Astrocyte (in vitro differentiated cells and primary cell): ENCODE data around the gene GPR62. TPM values are rescaled to one million over a fixed set of nuclear protein-coding genes. Genes with fewer than 3 reads are reported as not detected.

Source experiments
- DNase-seq: peaks from one replicate; pipeline ENCODE4 v3.0.0-alpha.2; 2010; ENCODE audit warnings: low read depth
- FAIRE-seq: peaks from 2 replicates; lab custom pipeline; 2011; peaks lifted over from hg19 to GRCh38; lab: Jason Lieb, UNC
- H2AFZ ChIP-seq: 2 replicates; pipeline ENCODE4 v1.6.0; 2012; ENCODE audit warnings: low read depth, low read length, inconsistent platforms
- H3K27ac ChIP-seq: 2 replicates; pipeline ENCODE4 v1.5.1; 2011; ENCODE audit warnings: low read depth, low read length, inconsistent platforms
- H3K27me3 ChIP-seq: 2 replicates; pipeline ENCODE4 v1.6.0; 2011; ENCODE audit warnings: low read length, inconsistent platforms; ENCODE audit not compliant: insufficient read depth
- H3K36me3 ChIP-seq: 2 replicates; pipeline ENCODE4 v1.5.1; 2011; ENCODE audit warnings: low read length, inconsistent platforms; ENCODE audit not compliant: insufficient read depth
- H3K4me1 ChIP-seq: 2 replicates; pipeline ENCODE4 v1.5.1; 2011; ENCODE audit warnings: low read length, inconsistent platforms; ENCODE audit not compliant: insufficient read depth
- H3K4me2 ChIP-seq: 2 replicates; pipeline ENCODE4 v1.6.0; 2012; ENCODE audit warnings: low read length, inconsistent platforms
- H3K4me3 ChIP-seq: 2 replicates; pipeline ENCODE4 v1.5.1; 2011; ENCODE audit warnings: low read depth, mild to moderate bottlenecking, low read length, inconsistent platforms; ENCODE audit not compliant: insufficient read depth
- H3K79me2 ChIP-seq: 2 replicates; pipeline ENCODE4 v1.6.0; 2012; ENCODE audit warnings: mild to moderate bottlenecking, low read length, inconsistent platforms; ENCODE audit not compliant: insufficient read depth
- H3K9ac ChIP-seq: 2 replicates; pipeline ENCODE4 v1.6.0; 2012; ENCODE audit warnings: mild to moderate bottlenecking, low read length, inconsistent platforms
- H3K9me3 ChIP-seq: 2 replicates; pipeline ENCODE4 v1.5.1; 2012; ENCODE audit warnings: low read depth, mild to moderate bottlenecking, low read length, inconsistent platforms; ENCODE audit not compliant: insufficient read depth
- H4K20me1 ChIP-seq: 2 replicates; pipeline ENCODE4 v1.6.0; 2012; ENCODE audit warnings: low read length, inconsistent platforms; ENCODE audit not compliant: insufficient read depth
- H3K27ac Mint-ChIP-seq: one replicate; pipeline ENCODE4 v1.8.0; 2021; ENCODE audit warnings: mild to moderate bottlenecking, mixed read lengths; ENCODE audit not compliant: unreplicated experiment
- H3K27me3 Mint-ChIP-seq: one replicate; pipeline ENCODE4 v1.8.0; 2021; ENCODE audit warnings: low read depth, mixed read lengths; ENCODE audit not compliant: unreplicated experiment
- H3K36me3 Mint-ChIP-seq: one replicate; pipeline ENCODE4 v1.8.0; 2021; ENCODE audit warnings: low read depth, mixed read lengths; ENCODE audit not compliant: unreplicated experiment
- H3K4me1 Mint-ChIP-seq: one replicate; pipeline ENCODE4 v1.8.0; 2021; ENCODE audit warnings: low read depth, mixed read lengths; ENCODE audit not compliant: unreplicated experiment
- H3K4me3 Mint-ChIP-seq: one replicate; pipeline ENCODE4 v1.8.0; 2021; ENCODE audit warnings: mild to moderate bottlenecking, moderate library complexity, mixed read lengths; ENCODE audit not compliant: unreplicated experiment
- H3K9me3 Mint-ChIP-seq: one replicate; pipeline ENCODE4 v1.8.0; 2021; ENCODE audit warnings: mild to moderate bottlenecking, mixed read lengths; ENCODE audit not compliant: unreplicated experiment
- EZH2 ChIP-seq: IDR thresholded peaks from 2 replicates; pipeline ENCODE4 v1.6.1; 2012; ENCODE audit warnings: mild to moderate bottlenecking, low read length, inconsistent platforms; ENCODE audit not compliant: insufficient read depth
- total RNA-seq: library from RNA; stranded (reverse); gene quantifications from 2 replicates; pipeline ENCODE4 v1.2.1, GENCODE V29; 2021
- TF ChIP-seq, protein P1 (sequence below): IDR thresholded peaks from 2 replicates; pipeline ENCODE4 v1.5.1; 2011; ENCODE audit warnings: low read depth, mild to moderate bottlenecking, inconsistent platforms, low read length, moderate library complexity; ENCODE audit not compliant: insufficient read depth

The GPR62 gene
- total RNA-seq, 1 donor from 2014 or later = not detected

DNA sequence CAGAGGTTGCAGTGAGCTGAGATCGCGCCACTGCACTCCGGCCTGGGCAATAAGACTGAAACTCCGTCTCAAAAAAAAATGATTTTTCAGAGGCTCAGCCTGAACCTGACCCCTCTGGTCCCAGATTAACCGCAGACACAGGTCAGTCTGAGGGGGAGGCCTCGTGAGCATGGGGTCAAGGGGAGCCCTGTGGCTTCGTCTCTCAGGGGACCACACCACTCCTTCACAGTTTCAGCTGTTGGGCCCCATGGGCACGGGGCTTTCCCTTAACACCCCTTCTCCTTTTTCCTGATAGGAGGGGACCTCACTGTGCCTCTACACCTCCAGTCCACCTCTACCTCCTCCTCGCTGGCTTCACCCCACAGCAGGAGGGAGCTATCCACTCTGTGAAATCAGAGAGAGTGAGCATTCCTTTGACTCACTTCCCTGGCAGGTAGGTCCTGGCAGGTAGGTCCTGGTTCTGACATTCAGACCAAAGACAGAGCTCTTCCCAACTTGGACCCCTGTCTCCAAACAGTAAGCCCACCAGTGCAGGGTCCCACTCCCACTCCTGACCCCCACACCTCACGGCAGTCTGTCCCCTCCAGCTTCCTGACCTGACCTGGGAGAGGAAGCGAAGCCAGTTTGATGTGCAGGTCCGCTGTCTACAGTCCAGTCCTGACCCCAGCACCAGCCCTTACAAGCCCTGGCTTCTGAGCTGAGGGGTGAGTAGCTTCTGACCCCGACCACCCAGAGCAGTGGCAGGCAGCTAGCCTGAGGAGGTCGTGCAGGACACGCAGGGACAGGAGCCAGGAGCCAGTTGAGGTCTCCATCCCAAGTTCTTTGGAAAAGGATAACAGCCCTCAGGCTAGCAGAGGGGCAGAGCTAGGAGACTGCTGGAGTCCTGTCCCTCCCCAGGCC is 22.5 kb upstream of the GPR62 start:
- no peaks in the 10 kb centered on the region for H3K9me3 Mint-ChIP-seq
- no peaks in the 10 kb centered on the region for H3K79me2 ChIP-seq
- H3K27me3 ChIP-seq = no peaks in the 10 kb centered on the region
- no peaks in the 10 kb centered on the region for H3K27me3 Mint-ChIP-seq
- FAIRE-seq = no peak
- no peak overlapping the region for H2AFZ ChIP-seq
- no peak overlapping the region for H3K27ac Mint-ChIP-seq
- H3K36me3 ChIP-seq = peaks cover 11% of the 10 kb centered on the region
- no peak overlapping the region for H3K9ac ChIP-seq
- H3K4me1 ChIP-seq = peaks cover 3% of the 10 kb centered on the region
- no peak overlapping the region for H3K4me3 Mint-ChIP-seq
- no peaks in the 10 kb centered on the region for H3K9me3 ChIP-seq
- no peak for TF ChIP-seq EZH2
- TF ChIP-seq, protein P1, sequence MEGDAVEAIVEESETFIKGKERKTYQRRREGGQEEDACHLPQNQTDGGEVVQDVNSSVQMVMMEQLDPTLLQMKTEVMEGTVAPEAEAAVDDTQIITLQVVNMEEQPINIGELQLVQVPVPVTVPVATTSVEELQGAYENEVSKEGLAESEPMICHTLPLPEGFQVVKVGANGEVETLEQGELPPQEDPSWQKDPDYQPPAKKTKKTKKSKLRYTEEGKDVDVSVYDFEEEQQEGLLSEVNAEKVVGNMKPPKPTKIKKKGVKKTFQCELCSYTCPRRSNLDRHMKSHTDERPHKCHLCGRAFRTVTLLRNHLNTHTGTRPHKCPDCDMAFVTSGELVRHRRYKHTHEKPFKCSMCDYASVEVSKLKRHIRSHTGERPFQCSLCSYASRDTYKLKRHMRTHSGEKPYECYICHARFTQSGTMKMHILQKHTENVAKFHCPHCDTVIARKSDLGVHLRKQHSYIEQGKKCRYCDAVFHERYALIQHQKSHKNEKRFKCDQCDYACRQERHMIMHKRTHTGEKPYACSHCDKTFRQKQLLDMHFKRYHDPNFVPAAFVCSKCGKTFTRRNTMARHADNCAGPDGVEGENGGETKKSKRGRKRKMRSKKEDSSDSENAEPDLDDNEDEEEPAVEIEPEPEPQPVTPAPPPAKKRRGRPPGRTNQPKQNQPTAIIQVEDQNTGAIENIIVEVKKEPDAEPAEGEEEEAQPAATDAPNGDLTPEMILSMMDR = no peak
- peaks cover 14% of the 10 kb centered on the region for H4K20me1 ChIP-seq
- no peak for DNase-seq
- no peak overlapping the region for H3K4me3 ChIP-seq
- no peak overlapping the region for H3K27ac ChIP-seq
- no peak overlapping the region for H3K4me2 ChIP-seq
- H3K4me1 Mint-ChIP-seq = no peaks in the 10 kb centered on the region
- peaks cover 31% of the 10 kb centered on the region for H3K36me3 Mint-ChIP-seq

DNA sequence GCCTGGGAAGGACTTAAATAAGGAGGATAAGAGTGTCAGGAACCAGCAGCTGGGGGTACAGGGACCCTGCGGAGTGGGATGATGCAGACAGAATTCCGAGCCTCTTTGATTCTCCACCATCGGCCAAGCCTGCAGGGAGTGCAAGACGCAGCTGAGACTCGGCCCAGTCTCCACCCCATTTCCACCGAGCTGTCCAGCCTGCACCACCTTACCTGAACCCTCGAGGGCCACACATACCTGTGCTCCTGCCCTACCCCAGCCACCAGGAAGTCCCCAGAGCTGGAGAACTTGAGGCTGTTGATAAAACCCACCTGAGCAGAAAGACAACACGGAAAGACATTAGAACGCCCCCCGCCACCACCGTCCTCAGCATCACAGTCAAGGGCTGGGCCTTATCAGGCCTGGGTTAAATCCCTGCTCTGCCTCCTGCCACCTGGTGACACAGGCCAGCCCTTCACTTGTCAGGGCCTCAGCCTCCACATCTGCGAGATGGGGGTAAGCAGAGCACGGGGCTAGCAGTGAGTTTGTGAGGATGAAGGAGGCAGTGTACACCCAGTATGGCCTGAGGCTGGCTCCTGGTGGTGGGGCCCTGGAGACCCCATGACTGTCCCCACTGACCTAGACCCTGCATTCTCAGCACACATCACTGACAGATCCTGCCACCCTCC is 21.6 kb upstream of the GPR62 start:
- H3K4me3 Mint-ChIP-seq = no peak overlapping the region
- FAIRE-seq = no peak
- Histone ChIP-seq H3K9me3 (no peaks in the 10 kb centered on the region), H3K36me3 (peaks cover 11% of the 10 kb centered on the region), H3K9ac (no peak overlapping the region), H3K4me2 (no peak overlapping the region), H3K27ac (no peak overlapping the region), H3K4me1 (peaks cover 3% of the 10 kb centered on the region), H3K79me2 (peaks cover 7% of the 10 kb centered on the region), H4K20me1 (peaks cover 21% of the 10 kb centered on the region), H3K27me3 (no peaks in the 10 kb centered on the region), H3K4me3 (no peak overlapping the region), H2AFZ (no peak overlapping the region)
- no peak for TF ChIP-seq EZH2
- TF ChIP-seq, protein P1 = no peak
- no peak for DNase-seq
- H3K4me1 Mint-ChIP-seq = no peaks in the 10 kb centered on the region
- H3K27me3 Mint-ChIP-seq = no peaks in the 10 kb centered on the region
- H3K36me3 Mint-ChIP-seq = peaks cover 34% of the 10 kb centered on the region
- H3K9me3 Mint-ChIP-seq = no peaks in the 10 kb centered on the region
- H3K27ac Mint-ChIP-seq = no peak overlapping the region
